HG03442 (cell line): ENCODE results near the gene TMEM229B.

Source experiments
- ATAC-seq: cut with Tn5 transposase; IDR thresholded peaks from one replicate; pipeline ENCODE4 v1.9.1; 2021; ENCODE audit warnings: mild to moderate bottlenecking, moderate library complexity; ENCODE audit not compliant: unreplicated experiment

The TMEM229B gene

DNA sequence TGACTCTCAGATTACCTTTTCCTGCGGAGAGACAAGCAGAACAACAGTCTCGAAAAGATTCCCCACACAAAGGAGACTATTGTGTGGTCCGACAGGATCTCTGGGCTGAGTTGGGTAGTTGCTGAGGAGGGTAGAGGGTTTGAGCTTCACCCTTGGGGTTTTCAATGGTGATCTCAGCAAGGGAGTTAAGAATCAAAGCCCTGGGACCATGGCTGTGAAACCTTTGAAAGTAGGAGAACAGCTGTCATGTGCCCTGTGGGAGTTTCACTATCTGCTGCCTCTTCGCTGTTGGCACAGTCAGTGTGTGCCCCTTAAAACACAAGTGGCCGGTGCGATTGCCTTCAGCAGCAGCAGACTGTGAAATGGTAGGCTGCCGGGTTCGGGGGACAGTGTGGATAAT is 62.4 kb downstream of the TMEM229B start:
- ATAC-seq: no peak

DNA sequence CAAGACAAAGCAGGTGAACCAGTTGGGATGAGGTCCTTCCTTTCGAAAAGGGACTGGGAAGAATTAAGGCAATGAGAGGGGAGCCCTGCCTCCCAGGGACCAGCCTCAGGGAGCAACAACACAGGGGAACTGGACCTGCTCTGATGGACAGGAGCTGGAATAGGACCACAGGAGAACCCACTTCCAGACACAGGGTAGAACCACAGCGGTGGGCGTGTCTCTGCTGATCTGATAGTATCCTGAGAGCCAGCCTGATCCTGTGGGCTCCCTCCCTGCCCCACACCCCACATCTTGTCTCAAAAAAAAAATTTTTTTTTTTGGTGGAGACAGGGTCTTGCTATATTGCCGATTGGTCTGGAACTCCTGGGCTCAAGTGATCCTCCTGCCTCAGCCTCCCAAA is 62.9 kb downstream of the TMEM229B start:
- no peak for ATAC-seq

DNA sequence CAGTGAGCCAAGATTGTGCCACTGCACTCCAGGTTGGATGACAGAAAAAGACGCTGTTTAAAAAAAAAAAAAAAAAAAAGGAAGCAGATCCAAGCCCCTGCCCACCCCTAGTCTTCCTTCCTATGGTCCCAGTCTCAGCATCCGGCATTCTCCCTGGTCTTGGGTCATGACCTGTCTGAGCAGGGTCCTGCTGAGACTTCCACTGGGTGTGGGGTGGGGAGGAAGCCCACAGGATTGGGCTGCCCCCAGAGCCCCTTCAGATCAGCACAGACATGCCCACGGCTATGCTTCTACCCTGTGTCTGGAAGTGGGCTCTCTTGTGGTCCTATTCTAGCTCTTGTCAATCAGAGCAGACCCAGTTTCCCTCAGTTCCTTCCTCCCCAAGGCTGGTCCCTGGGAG is 64.0 kb downstream of the TMEM229B start:
- ATAC-seq: no peak

DNA sequence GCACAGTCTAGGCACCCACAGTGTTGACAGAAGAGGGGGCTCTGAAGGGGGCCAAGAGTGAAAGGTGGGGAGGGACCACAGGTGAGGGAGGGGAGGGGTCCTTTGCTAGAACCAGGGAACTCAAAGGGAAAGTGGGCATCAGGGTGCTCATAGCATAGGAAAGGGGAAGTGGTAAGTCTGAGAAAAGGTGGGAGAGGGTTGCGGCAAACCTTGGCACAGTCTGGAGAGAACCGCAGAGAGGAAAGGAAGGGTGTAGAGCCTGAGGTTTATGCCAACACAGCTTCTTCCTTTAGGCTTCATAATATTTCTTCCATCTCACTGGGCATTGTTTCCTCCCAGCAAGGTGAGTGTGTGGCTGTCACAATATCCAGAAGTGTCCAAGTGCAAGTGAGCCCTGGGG is 65.1 kb downstream of the TMEM229B start:
- no peak for ATAC-seq

DNA sequence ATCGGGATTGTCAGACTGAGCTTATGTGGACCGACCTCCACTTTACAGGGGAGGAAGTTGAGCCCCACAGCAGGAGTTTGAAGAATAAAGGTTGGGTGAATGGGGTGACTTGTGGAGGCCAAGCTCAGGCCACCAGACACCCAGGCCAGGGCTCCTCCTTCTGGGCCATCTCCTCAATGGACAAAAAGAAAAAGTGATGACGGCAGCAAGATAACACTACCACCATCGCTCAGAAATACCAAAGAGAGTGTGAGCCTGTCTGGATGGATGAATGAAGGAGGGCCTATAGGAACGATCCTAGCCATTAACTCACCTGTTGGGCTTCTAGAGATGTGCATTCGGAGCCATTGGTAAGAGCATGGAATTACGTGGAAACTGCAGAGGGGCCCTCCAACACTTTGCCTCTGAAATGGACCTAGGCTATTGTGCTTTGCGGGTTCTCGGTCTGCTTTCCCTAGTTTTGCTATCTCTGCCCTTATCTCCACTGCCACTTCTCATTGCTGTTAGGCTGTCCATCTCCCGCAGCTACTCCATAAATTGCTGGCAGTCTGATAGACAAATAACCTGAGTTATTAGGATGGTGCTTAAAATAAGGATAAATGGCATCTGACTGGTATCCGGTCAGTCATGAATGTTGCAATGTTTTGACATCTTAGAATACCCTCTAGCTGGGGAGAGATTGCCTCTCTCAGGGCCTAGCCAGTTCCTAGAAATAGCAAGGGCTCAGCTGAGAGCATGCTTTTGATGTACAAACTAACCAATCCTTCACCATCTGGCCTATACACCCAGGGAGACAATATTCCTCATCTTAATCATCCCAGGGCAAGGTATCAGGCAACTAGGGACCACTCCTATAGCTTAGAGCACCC is 66.9 kb downstream of the TMEM229B start:
- no peak for ATAC-seq
